NB4 (cell line): ENCODE data around the gene NUP107.
"Not testable (repeated sequence)": the region's sequence is repeated elsewhere in the genome, so short reads cannot be mapped to it uniquely, and the experiment has no call there.

Experiments
- DNase-seq: peaks from one replicate; pipeline ENCODE4 v3.0.0; 2010; ENCODE audit warnings: low read depth
- H3K4me3 ChIP-seq: one replicate; pipeline ENCODE4 v1.5.1; 2011; ENCODE audit warnings: mild to moderate bottlenecking, low read depth, low read length, moderate library complexity
- MYC ChIP-seq: IDR thresholded peaks from 2 replicates; pipeline ENCODE4 v1.6.1; 2011; ENCODE audit warnings: low read depth, low read length
- POLR2A ChIP-seq: IDR thresholded peaks from 2 replicates; pipeline ENCODE4 v1.6.1; 2011; ENCODE audit warnings: mild to moderate bottlenecking; ENCODE audit not compliant: insufficient read length; ENCODE audit errors: extremely low read depth
- TF ChIP-seq, protein P1 (sequence below): IDR thresholded peaks from one replicate; pipeline ENCODE4 v1.5.1; 2012; ENCODE audit warnings: low read depth, low read length
- TF ChIP-seq, protein P2 (sequence below): IDR thresholded peaks from 2 replicates; pipeline ENCODE4 v1.6.1; 2011; ENCODE audit warnings: low read depth, low read length

Gene NUP107

DNA sequence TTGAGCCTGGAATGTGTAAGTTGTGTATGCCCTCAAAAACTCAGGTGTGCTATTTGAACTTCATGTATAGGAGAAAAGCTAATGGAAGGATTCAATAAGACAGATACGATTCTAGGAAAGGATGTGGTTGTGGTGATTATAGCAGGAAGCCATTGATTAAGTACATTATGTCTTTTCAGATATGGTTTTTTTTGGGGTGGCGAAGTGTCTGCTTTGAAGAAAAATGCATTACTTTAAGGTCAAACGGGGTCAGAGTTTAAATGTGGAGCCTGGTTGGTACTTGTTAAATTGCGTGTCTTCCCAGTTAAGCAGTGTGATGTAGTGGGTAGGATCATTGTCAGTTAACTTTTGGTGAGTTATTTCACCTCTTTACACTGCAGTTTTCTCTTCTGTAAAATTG, 13.0 kb upstream of the NUP107 start:
- no peak for DNase-seq
- TF ChIP-seq MYC = no peak
- no peak for TF ChIP-seq POLR2A
- TF ChIP-seq, protein P1, sequence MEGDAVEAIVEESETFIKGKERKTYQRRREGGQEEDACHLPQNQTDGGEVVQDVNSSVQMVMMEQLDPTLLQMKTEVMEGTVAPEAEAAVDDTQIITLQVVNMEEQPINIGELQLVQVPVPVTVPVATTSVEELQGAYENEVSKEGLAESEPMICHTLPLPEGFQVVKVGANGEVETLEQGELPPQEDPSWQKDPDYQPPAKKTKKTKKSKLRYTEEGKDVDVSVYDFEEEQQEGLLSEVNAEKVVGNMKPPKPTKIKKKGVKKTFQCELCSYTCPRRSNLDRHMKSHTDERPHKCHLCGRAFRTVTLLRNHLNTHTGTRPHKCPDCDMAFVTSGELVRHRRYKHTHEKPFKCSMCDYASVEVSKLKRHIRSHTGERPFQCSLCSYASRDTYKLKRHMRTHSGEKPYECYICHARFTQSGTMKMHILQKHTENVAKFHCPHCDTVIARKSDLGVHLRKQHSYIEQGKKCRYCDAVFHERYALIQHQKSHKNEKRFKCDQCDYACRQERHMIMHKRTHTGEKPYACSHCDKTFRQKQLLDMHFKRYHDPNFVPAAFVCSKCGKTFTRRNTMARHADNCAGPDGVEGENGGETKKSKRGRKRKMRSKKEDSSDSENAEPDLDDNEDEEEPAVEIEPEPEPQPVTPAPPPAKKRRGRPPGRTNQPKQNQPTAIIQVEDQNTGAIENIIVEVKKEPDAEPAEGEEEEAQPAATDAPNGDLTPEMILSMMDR = no peak
- TF ChIP-seq, protein P2, sequence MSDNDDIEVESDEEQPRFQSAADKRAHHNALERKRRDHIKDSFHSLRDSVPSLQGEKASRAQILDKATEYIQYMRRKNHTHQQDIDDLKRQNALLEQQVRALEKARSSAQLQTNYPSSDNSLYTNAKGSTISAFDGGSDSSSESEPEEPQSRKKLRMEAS = no peak
- H3K4me3 ChIP-seq = no peak overlapping the region

DNA sequence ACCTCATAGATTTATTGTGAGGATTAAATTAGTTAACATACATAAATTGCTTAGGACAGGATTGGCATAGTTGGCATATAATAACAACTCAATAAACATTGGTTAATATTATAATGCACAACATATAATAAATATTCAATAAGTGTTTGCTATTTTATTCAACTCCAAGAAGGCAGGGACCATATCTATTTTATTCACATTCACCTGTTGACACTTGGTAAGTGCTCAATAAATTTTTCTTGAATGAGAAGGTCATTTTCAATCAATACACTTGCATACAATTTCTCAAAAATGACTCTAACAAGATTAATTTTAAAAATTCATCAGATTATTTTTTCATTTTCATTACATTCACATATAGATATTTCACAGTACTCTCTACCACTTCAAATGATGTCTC, 12.4 kb upstream of the NUP107 start:
- TF ChIP-seq, protein P1 = no peak
- TF ChIP-seq, protein P2 = no peak
- TF ChIP-seq MYC (no peak), POLR2A (no peak)
- DNase-seq = no peak
- no peak overlapping the region for H3K4me3 ChIP-seq

DNA sequence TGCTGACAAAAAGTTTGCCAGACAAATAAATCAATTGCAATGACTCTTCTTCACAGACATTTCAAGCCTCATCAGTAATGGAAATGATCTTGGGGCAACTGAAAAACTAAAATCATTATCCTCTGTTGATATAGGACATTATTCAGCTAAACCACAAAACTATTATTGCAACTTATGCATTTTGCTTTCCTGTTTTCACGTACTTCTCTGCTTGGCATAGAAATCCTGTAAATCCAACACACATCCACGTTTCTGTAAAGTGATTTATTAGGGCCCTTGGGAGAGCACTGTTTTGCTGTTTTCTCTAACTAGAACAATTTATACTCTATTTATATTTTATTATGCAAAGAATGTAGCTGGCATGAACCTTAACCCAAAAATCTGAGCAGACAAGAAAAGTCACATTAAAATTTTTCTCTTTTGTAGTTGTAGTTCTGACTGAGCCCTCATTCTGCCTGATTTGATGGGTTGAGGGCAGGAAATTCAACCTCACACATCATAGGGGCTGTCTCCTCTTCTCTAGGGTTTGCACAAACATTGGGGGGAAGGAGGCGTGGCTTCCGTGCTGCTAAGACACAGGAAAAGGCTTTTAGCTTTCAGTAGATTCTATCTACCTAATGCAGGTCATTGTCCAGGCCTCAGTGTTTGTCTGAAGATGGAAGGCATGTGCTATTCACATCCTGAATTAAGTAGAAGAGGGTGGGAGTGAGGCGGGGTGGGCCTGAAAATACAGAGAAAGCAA, 11.5 kb upstream of the NUP107 start:
- DNase-seq = peak; percentile 28
- no peak overlapping the region for H3K4me3 ChIP-seq
- TF ChIP-seq MYC (no peak), POLR2A (no peak)
- TF ChIP-seq, protein P1 = no peak
- TF ChIP-seq, protein P2 = no peak

DNA sequence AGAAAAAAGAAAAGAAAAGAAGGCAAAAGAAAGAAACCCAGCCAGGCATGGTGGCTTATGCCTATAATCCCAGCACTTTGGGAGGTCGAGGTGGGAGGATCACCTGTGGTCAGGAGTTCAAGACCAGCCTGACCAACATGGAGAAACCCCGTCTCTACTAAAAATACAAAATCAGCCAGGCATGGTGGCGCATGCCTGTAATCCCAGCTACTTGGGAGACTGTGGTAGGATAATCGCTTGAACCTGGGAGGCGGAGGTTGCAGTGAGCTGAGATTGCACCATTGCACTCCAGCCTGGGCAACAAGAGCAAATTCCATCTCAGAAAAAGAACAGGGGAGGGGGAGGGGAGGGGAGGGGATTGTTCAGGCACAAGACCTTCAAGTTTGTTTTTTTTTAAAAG, 9.9 kb upstream of the NUP107 start:
- H3K4me3 ChIP-seq, DNase-seq: not testable (repeated sequence)

DNA sequence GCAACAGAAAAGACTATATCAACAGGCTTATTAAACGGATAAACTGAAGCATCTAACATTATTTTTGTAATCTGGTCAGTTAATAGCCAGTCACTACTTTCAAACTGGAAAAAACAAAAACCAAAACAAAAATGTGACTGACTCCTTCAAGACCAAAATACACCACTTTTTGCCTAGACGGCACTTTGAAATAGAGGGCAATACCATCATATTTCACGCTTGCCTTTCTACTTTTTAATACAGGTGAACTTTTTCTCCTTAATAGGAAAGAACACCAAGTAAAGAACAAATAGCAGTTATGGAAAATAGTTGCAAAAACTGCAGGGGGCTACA, 550 bp upstream of the NUP107 start:
- no peak for DNase-seq
- peak overlapping the region; percentile 80 for H3K4me3 ChIP-seq
- TF ChIP-seq, protein P2 = no peak
- TF ChIP-seq MYC = no peak
- TF ChIP-seq, protein P1 = no peak
- TF ChIP-seq POLR2A = no peak

DNA sequence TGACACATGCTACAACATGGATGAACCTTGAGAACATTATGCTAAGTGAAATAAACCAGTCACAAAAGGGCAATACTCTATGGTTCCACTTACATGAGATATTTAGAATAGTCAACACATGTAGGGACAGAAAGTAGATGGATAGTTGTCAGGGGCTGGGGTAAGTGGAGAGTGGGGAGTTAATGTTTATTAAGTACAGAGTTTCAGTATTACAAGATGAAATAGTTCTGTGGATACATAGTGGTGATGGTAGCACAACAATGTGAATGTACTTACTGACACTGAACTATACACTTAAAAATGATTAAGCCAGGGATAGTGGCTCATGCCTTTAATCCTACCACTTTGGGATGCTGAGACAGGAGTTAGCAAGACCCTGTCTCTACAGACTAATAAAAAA, 8.7 kb downstream of the NUP107 start:
- TF ChIP-seq POLR2A = no peak
- TF ChIP-seq, protein P2 = no peak
- TF ChIP-seq, protein P1 = no peak
- no peak for TF ChIP-seq MYC
- no peak overlapping the region for H3K4me3 ChIP-seq
- no peak for DNase-seq
